Ovary (tissue), 3 donors: ENCODE measurements around the gene SIRT5.

Source experiments
- POLR2A ChIP-seq: fragments of 450-650 bp; IDR thresholded peaks from one replicate; pipeline ENCODE4 v1.6.1; 2017; ENCODE audit warnings: antibody characterized with exemption, mild to moderate bottlenecking, moderate library complexity
- TF ChIP-seq, protein P1 (sequence below), 3 donors: fragments of 450-650 bp in 2 of 3; fragments of 200-600 bp in 1 of 3; IDR thresholded peaks; one replicate each; pipeline versions ENCODE4 v1.5.1 to v1.8.0; 2016 to 2022; ENCODE audit warnings: antibody characterized with exemption in 3 of 3, mild to moderate bottlenecking in 1 of 3
- donor health status: DM: no; HTN: no; CAD: no.

DNA sequence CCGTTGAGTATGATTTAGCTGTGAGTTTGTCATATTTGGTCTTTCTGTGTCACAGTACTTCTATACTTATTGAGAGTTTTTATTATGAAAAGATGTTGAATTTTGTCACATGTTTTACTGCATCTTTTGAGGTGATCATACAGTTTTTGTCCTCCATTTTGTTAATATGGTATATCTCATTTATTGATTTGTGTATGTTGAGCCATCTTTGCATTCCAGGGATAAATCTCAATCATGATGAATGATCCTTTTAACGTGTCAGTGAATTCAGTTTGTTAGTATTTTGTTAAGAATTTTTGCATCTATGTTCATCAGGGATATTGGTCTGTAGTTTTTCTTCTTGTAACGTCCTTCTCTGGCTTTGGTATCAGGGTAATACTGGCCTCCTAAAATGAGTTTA lies 3.5 kb downstream of the SIRT5 start:
- TF ChIP-seq, protein P1, sequence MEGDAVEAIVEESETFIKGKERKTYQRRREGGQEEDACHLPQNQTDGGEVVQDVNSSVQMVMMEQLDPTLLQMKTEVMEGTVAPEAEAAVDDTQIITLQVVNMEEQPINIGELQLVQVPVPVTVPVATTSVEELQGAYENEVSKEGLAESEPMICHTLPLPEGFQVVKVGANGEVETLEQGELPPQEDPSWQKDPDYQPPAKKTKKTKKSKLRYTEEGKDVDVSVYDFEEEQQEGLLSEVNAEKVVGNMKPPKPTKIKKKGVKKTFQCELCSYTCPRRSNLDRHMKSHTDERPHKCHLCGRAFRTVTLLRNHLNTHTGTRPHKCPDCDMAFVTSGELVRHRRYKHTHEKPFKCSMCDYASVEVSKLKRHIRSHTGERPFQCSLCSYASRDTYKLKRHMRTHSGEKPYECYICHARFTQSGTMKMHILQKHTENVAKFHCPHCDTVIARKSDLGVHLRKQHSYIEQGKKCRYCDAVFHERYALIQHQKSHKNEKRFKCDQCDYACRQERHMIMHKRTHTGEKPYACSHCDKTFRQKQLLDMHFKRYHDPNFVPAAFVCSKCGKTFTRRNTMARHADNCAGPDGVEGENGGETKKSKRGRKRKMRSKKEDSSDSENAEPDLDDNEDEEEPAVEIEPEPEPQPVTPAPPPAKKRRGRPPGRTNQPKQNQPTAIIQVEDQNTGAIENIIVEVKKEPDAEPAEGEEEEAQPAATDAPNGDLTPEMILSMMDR (IDR thresholded peaks at IDR 0.05), result no peak
- no peak for TF ChIP-seq POLR2A
